ENCODE data around the gene SSBP4. TPM values are rescaled to one million over a fixed set of nuclear protein-coding genes. Genes with fewer than 3 reads are reported as not detected.
A peak's percentile ranks its signal among the peaks of the same experiment; 100 is the strongest.

SSBP4 gene
- total RNA-seq, 4 donors from 2014 or later: 34.0 to 85.8 (median 39.9) TPM

DNA sequence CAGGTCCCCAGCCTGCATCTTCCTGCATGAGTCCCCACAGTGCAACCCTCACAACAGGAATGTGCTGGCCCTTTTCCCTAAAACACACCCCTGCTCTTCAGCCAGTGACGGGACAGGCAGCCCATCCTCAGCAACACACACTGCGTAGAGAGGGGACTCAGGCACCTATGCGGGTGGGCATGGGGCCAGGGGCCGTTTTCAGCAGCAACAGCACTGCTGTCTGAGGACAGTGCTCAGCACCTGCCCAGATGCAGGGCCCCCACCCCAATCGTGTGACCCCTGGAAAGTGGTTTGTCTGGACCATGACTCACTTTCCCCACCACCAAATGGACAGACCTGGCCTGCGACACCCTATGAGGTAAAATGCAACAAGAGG is 46.8 kb downstream of the SSBP4 start:
- Histone ChIP-seq H3K36me3 (peaks cover 0 to 36% (median 0%) of the 10 kb centered on the region in 3 donors), H3K27ac (peak overlapping the region in 3 of 4 donors; percentile 59 to 75 (median 75)), H3K27me3 (no peaks in the 10 kb centered on the region), H3K4me1 (peaks cover 0 to 63% (median 8%) of the 10 kb centered on the region in 4 donors), H3K9me3 (no peaks in the 10 kb centered on the region), H3K4me3 (no peak overlapping the region)
- TF ChIP-seq, protein P1, sequence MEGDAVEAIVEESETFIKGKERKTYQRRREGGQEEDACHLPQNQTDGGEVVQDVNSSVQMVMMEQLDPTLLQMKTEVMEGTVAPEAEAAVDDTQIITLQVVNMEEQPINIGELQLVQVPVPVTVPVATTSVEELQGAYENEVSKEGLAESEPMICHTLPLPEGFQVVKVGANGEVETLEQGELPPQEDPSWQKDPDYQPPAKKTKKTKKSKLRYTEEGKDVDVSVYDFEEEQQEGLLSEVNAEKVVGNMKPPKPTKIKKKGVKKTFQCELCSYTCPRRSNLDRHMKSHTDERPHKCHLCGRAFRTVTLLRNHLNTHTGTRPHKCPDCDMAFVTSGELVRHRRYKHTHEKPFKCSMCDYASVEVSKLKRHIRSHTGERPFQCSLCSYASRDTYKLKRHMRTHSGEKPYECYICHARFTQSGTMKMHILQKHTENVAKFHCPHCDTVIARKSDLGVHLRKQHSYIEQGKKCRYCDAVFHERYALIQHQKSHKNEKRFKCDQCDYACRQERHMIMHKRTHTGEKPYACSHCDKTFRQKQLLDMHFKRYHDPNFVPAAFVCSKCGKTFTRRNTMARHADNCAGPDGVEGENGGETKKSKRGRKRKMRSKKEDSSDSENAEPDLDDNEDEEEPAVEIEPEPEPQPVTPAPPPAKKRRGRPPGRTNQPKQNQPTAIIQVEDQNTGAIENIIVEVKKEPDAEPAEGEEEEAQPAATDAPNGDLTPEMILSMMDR (IDR thresholded peaks at IDR 0.05): no peak
- TF ChIP-seq POLR2A (IDR thresholded peaks at IDR 0.05): no peak
- no peak for DNase-seq

DNA sequence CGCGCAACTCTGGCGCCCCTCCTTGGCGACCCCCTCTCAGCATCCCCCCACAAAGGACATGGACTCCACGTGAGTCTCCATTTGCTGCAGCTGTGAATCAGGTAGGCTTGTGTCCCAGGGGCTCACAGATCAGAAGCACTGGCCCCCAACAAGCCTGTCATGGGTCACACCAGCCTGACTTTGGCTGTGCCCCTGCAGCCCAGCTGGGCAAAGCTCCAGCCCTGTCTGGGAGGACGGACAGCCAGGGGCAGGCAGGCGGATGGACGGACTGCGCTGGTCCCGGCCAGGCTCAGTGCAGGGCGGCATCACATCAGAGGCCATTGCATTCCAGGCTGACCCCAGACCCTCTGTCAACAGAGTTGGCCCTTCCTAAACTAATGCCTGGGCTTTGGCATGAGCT is 47.2 kb downstream of the SSBP4 start:
- DNase-seq: no peak
- Histone ChIP-seq H3K4me1 (peaks cover 0 to 59% (median 8%) of the 10 kb centered on the region in 4 donors), H3K4me3 (no peak overlapping the region), H3K36me3 (peaks cover 0 to 36% (median 0%) of the 10 kb centered on the region in 3 donors), H3K9me3 (no peaks in the 10 kb centered on the region), H3K27me3 (no peaks in the 10 kb centered on the region), H3K27ac (peak overlapping the region in 3 of 4 donors; percentile 59 to 75 (median 75))
- no peak for TF ChIP-seq POLR2A (IDR thresholded peaks at IDR 0.05)
- TF ChIP-seq, protein P1 (IDR thresholded peaks at IDR 0.05): no peak

DNA sequence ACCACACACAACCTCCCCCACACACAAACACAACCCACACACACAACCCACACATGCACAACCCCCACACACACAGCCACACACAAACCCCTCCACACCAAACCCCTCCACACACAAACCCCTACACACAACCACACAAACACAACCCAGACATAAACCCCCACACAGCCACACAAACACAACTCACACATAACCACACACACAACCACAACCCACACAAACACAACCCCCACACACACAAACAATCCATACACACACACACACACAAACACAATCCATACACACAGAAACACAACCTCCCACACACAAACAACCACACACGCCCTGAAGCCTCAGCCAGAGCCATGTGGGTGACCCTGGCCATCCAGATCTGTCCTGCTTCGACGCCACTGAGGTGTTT is 48.8 kb downstream of the SSBP4 start:
- no peak for DNase-seq
- H3K27ac ChIP-seq: peak overlapping the region in 1 of 4 donors; percentile 23
- no peak for TF ChIP-seq POLR2A (IDR thresholded peaks at IDR 0.05)
- TF ChIP-seq, protein P1 (IDR thresholded peaks at IDR 0.05): no peak
- peaks cover 0 to 55% (median 8%) of the 10 kb centered on the region in 4 donors for H3K4me1 ChIP-seq
- H3K27me3 ChIP-seq: no peaks in the 10 kb centered on the region
- H3K4me3 ChIP-seq: no peak overlapping the region
- peaks cover 0 to 39% (median 0%) of the 10 kb centered on the region in 3 donors for H3K36me3 ChIP-seq
- H3K9me3 ChIP-seq: no peaks in the 10 kb centered on the region

DNA sequence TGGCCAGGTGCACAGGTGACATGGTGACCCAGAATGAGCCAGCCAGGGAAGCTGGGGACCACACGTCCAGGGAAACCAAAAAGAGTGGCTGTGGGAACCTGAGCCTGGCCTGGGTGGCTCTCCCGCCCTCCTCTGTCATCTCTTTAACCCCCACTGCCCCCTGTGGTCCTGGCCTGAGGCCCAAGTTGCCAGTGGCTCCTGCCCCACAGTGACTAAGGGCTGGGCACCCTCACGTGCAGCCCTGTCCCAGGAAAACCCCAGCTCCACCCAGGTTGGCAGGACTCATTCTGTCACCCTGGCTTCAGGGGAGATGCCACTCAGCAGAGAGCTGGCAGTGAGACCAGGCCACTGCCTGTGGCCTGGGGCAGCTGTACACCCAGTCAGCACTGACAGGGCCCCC is 49.3 kb downstream of the SSBP4 start:
- TF ChIP-seq, protein P1 (IDR thresholded peaks at IDR 0.05): no peak
- no peak for TF ChIP-seq POLR2A (IDR thresholded peaks at IDR 0.05)
- no peaks in the 10 kb centered on the region for H3K27me3 ChIP-seq
- no peak overlapping the region for H3K4me3 ChIP-seq
- DNase-seq: no peak
- no peaks in the 10 kb centered on the region for H3K9me3 ChIP-seq
- H3K4me1 ChIP-seq: peaks cover 0 to 61% (median 8%) of the 10 kb centered on the region in 4 donors
- H3K36me3 ChIP-seq: peaks cover 0 to 39% (median 0%) of the 10 kb centered on the region in 3 donors
- peak overlapping the region in 1 of 4 donors; percentile 23 for H3K27ac ChIP-seq

DNA sequence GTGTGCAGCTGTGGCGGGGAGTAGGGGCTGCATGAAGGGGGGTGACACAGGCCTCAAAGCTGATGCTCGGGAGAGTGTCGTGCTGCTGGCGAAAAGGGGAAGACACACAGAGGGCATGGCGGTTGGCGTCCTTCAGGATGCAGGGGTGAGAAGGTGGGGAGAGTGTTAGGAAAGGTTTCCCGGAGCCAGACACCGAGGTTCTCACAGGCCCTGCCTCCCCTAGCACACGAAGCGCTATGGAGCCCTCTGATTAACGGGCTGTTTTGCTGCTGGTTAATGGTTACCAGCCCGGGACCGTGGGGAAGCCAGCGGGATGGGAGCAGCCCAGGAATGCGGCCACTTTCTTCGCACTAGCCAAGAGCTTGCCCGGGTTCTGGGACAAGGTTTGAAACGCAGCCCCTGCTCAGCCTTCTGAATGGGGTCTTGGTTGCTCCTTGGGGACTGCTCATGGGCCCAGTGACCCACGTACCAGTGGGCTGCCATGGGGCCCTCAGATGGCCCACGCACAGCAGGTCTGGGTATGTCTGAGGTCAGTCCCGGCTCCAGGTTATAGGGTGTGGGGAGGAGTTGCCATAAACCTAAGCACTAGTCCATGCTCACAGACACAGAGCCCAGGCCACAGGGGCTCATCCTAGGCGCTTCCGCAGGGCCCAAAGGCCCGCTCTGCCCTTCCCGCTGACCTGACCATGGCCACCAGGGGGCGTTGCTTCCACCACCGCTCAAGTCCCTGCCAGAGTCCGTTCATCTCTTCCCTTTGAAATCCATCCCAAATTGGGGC is 50.1 kb downstream of the SSBP4 start:
- no peak for TF ChIP-seq POLR2A (IDR thresholded peaks at IDR 0.05)
- TF ChIP-seq, protein P1 (IDR thresholded peaks at IDR 0.05): peak; percentile 47 to 80 (median 75)
- no peak overlapping the region for H3K4me3 ChIP-seq
- no peaks in the 10 kb centered on the region for H3K9me3 ChIP-seq
- H3K27me3 ChIP-seq: no peaks in the 10 kb centered on the region
- H3K27ac ChIP-seq: peak overlapping the region in 1 of 4 donors; percentile 23
- peak; percentile 50 to 85 (median 83) for DNase-seq
- peaks cover 2 to 62% (median 11%) of the 10 kb centered on the region in 4 donors for H3K4me1 ChIP-seq
- peaks cover 0 to 37% (median 0%) of the 10 kb centered on the region in 3 donors for H3K36me3 ChIP-seq
